SH-SY5Y (cell line): Measurements from ENCODE around the gene C6orf132.

Experiments
- GATA2 ChIP-seq: IDR thresholded peaks from 2 replicates; pipeline ENCODE4 v1.6.1; 2011; ENCODE audit warnings: mild to moderate bottlenecking, low read depth, low read length
- GATA3 ChIP-seq: IDR thresholded peaks from 2 replicates; pipeline ENCODE4 v1.6.1; 2011; ENCODE audit warnings: low read depth, mild to moderate bottlenecking, low read length, moderate library complexity

The C6orf132 gene

GRCh38 chr6:42068173-42068572 lies 74.2 kb downstream of the C6orf132 start:
- no peak for TF ChIP-seq GATA2
- no peak for TF ChIP-seq GATA3

DNA sequence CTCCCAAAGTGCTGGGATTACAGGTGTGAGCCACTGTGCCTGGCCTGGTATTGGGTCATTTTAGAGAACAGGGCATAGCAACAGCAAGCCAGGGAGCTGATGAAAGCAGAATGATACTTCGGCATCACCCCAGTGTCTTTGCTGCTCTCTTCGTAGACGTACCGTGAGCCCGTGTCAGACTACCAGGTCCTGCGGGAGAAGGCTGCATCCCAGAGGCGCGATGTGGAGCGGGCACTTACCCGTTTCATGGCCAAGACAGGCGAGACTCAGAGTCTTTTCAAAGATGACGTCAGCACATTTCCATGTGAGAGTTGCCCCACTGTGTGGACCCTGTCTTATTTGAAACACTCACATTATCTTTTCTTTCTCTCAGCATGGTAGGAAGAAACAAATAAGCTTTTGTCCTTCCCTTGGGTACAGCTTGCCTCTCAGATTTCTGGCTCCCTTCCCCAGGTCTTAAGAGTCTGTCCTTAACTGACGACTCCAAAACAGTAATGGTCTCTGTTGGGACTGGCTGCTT lies 76.2 kb downstream of the C6orf132 start:
- TF ChIP-seq GATA2 (no peak), GATA3 (no peak)

DNA sequence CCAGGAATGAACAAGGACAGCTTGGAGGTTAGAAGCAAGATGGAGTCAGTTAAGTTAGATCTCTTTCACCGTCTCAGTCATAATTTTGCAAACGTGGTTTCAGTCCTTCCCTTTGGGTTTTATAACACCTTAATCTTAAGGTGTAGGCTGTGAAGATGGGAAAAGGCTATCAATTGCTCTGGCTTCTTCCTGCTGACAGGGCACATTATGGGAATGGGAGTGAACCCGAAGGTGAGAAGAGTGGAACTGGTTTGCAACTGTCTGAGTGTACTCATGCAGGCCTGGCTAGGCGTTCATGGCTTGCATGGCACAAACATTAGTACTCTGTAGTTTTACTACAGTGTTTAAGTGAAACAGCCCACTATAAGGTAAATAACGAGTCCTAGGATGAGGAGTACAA lies 82.7 kb downstream of the C6orf132 start:
- TF ChIP-seq GATA3 (no peak), GATA2 (no peak)

DNA sequence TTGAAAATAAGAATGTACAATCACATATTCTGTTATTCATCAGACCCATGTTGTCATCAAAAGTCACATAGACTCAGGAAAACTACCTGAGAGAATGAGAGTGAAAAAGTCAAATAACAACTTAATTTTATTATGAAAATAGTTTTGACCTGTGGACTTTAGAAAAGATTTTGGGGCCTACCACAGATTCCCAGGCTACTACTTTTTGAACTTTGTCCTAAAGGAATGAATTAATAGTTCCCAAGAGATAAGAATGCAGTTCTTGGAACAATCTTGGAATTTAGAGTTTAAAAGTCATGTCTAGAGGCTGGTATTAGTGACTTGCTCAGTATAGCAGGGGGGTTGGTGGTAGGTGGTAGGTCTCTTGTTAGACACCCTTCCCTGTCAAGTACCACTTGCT lies 88.8 kb downstream of the C6orf132 start:
- no peak for TF ChIP-seq GATA2
- TF ChIP-seq GATA3, result no peak

GRCh38 chr6:42051268-42051653 lies 91.2 kb downstream of the C6orf132 start:
- TF ChIP-seq GATA3 (no peak), GATA2 (no peak)
